Memory B cell (primary cell): ENCODE data around the gene ABCA3.

Experiments
- ATAC-seq: fragments of 150-1000 bp; cut with Tn5 transposase; 2 replicates; pipeline ENCODE4 v1.10.0; 2021; ENCODE audit warnings: low read depth, mild to moderate bottlenecking, moderate library complexity
- DNase-seq, 2 donors: peaks; one replicate each; pipeline ENCODE4 v3.0.0; 2022; ENCODE audit warnings: low spot score in 2 of 2
- H3K27ac Mint-ChIP-seq: one replicate; pipeline ENCODE4 v1.8.0; 2022; ENCODE audit warnings: mild to moderate bottlenecking, moderate library complexity, mixed read lengths
- H3K27me3 Mint-ChIP-seq: one replicate; pipeline ENCODE4 v1.8.0; 2022; ENCODE audit warnings: mixed read lengths
- H3K36me3 Mint-ChIP-seq: one replicate; pipeline ENCODE4 v1.8.0; 2022; ENCODE audit warnings: mild to moderate bottlenecking, mixed read lengths
- H3K4me1 Mint-ChIP-seq: one replicate; pipeline ENCODE4 v1.8.0; 2022; ENCODE audit warnings: mixed read lengths
- H3K4me3 Mint-ChIP-seq: one replicate; pipeline ENCODE4 v1.8.0; 2022; ENCODE audit warnings: mild to moderate bottlenecking, moderate library complexity, mixed read lengths
- H3K9me3 Mint-ChIP-seq: one replicate; pipeline ENCODE4 v1.8.0; 2022; ENCODE audit warnings: mixed read lengths

ABCA3 gene

GRCh38 chr16:2285731-2286191 is 54.8 kb downstream of the ABCA3 start:
- Mint-ChIP-seq H3K27me3 (peaks cover 4% of the 10 kb centered on the region), H3K27ac (no peak overlapping the region), H3K4me3 (no peak overlapping the region), H3K4me1 (peaks cover 2% of the 10 kb centered on the region), H3K9me3 (no peaks in the 10 kb centered on the region), H3K36me3 (peaks cover 3% of the 10 kb centered on the region)
- ATAC-seq (no peak), DNase-seq (no peak)

- no peaks in the 10 kb centered on the region for H3K9me3 Mint-ChIP-seq
These were observed 55.5 kb downstream of the ABCA3 start for GRCh38 chr16:2284797-2285576.

GRCh38 chr16:2284001-2284770 is 56.3 kb downstream of the ABCA3 start:
- no peak overlapping the region for H3K4me3 Mint-ChIP-seq
- no peak overlapping the region for H3K27ac Mint-ChIP-seq
- ATAC-seq (no peak), DNase-seq (no peak)
- H3K9me3 Mint-ChIP-seq = no peaks in the 10 kb centered on the region
- peaks cover 3% of the 10 kb centered on the region for H3K36me3 Mint-ChIP-seq
- H3K27me3 Mint-ChIP-seq = peaks cover 4% of the 10 kb centered on the region
- peaks cover 2% of the 10 kb centered on the region for H3K4me1 Mint-ChIP-seq

More at GRCh38 chr16:2284797-2285576, 55.5 kb downstream of the ABCA3 start:
- H3K36me3 Mint-ChIP-seq = peaks cover 3% of the 10 kb centered on the region
- H3K4me3 Mint-ChIP-seq = no peak overlapping the region
- H3K27ac Mint-ChIP-seq = no peak overlapping the region
- no peak for ATAC-seq
- DNase-seq = no peak
- H3K27me3 Mint-ChIP-seq = peaks cover 4% of the 10 kb centered on the region
- H3K4me1 Mint-ChIP-seq = peaks cover 2% of the 10 kb centered on the region

GRCh38 chr16:2282866-2283555 is 57.5 kb downstream of the ABCA3 start:
- peaks cover 4% of the 10 kb centered on the region for H3K27me3 Mint-ChIP-seq
- ATAC-seq (no peak), DNase-seq (no peak)
- H3K4me3 Mint-ChIP-seq = no peak overlapping the region
- peaks cover 2% of the 10 kb centered on the region for H3K4me1 Mint-ChIP-seq
- no peaks in the 10 kb centered on the region for H3K9me3 Mint-ChIP-seq
- H3K27ac Mint-ChIP-seq = no peak overlapping the region
- H3K36me3 Mint-ChIP-seq = peaks cover 3% of the 10 kb centered on the region

GRCh38 chr16:2282262-2282661 is 58.3 kb downstream of the ABCA3 start:
- Mint-ChIP-seq H3K4me3 (no peak overlapping the region), H3K4me1 (peaks cover 2% of the 10 kb centered on the region), H3K27me3 (peaks cover 4% of the 10 kb centered on the region), H3K27ac (no peak overlapping the region), H3K9me3 (no peaks in the 10 kb centered on the region), H3K36me3 (peaks cover 3% of the 10 kb centered on the region)
- DNase-seq (no peak), ATAC-seq (no peak)

- DNase-seq (no peak), ATAC-seq (no peak)
- peaks cover 3% of the 10 kb centered on the region for H3K36me3 Mint-ChIP-seq
- H3K9me3 Mint-ChIP-seq = no peaks in the 10 kb centered on the region
- H3K27me3 Mint-ChIP-seq = peaks cover 4% of the 10 kb centered on the region
- H3K4me3 Mint-ChIP-seq = no peak overlapping the region
- H3K4me1 Mint-ChIP-seq = peaks cover 2% of the 10 kb centered on the region
- H3K27ac Mint-ChIP-seq = no peak overlapping the region
These were observed 59.5 kb downstream of the ABCA3 start for GRCh38 chr16:2280981-2281542.

GRCh38 chr16:2280461-2280860 is 60.1 kb downstream of the ABCA3 start:
- H3K4me1 Mint-ChIP-seq = peaks cover 2% of the 10 kb centered on the region
- no peak overlapping the region for H3K4me3 Mint-ChIP-seq
- H3K36me3 Mint-ChIP-seq = peaks cover 3% of the 10 kb centered on the region
- DNase-seq = no peak
- no peak for ATAC-seq
- no peak overlapping the region for H3K27ac Mint-ChIP-seq
- H3K27me3 Mint-ChIP-seq = peaks cover 4% of the 10 kb centered on the region
- no peaks in the 10 kb centered on the region for H3K9me3 Mint-ChIP-seq

- Mint-ChIP-seq H3K27me3 (peaks cover 4% of the 10 kb centered on the region), H3K27ac (no peak overlapping the region), H3K9me3 (no peaks in the 10 kb centered on the region), H3K4me1 (peaks cover 2% of the 10 kb centered on the region), H3K36me3 (peaks cover 3% of the 10 kb centered on the region), H3K4me3 (no peak overlapping the region)
- ATAC-seq (no peak), DNase-seq (no peak)
These were observed 61.4 kb downstream of the ABCA3 start for GRCh38 chr16:2278956-2279800.

- Mint-ChIP-seq H3K4me1 (no peaks in the 10 kb centered on the region), H3K27me3 (no peaks in the 10 kb centered on the region), H3K9me3 (no peaks in the 10 kb centered on the region), H3K27ac (no peak overlapping the region), H3K4me3 (no peak overlapping the region), H3K36me3 (no peaks in the 10 kb centered on the region)
- DNase-seq (no peak), ATAC-seq (no peak)
These were observed 62.3 kb downstream of the ABCA3 start for GRCh38 chr16:2278272-2278608.

GRCh38 chr16:2277466-2278271 is 62.9 kb downstream of the ABCA3 start:
- H3K27ac Mint-ChIP-seq = no peak overlapping the region
- no peak for ATAC-seq
- DNase-seq = no peak
- no peaks in the 10 kb centered on the region for H3K9me3 Mint-ChIP-seq
- no peaks in the 10 kb centered on the region for H3K4me1 Mint-ChIP-seq
- no peaks in the 10 kb centered on the region for H3K27me3 Mint-ChIP-seq
- H3K4me3 Mint-ChIP-seq = no peak overlapping the region
- H3K36me3 Mint-ChIP-seq = no peaks in the 10 kb centered on the region

- Mint-ChIP-seq H3K36me3 (no peaks in the 10 kb centered on the region), H3K9me3 (no peaks in the 10 kb centered on the region), H3K4me1 (no peaks in the 10 kb centered on the region), H3K4me3 (no peak overlapping the region), H3K27ac (no peak overlapping the region), H3K27me3 (no peaks in the 10 kb centered on the region)
- DNase-seq (no peak), ATAC-seq (no peak)
These were observed 63.9 kb downstream of the ABCA3 start for GRCh38 chr16:2276368-2277195.
